CD4-positive, alpha-beta T cell treated with Interleukin-6 at 100 ng/mL for 8 hours (primary cell): ENCODE data around the gene KRT35.

Source experiments
- DNase-seq: peaks from one replicate; pipeline ENCODE4 v3.0.0-alpha.2; 2020; ENCODE audit warnings: mixed read lengths, low spot score

KRT35 gene

GRCh38 chr17:41481036-41481435 lies at the start of gene KRT35:
KRT35 (minus strand) TSS chr17:41481151; CDS start chr17:41481097, 54 bp downstream.
- DNase-seq: no peak

DNA sequence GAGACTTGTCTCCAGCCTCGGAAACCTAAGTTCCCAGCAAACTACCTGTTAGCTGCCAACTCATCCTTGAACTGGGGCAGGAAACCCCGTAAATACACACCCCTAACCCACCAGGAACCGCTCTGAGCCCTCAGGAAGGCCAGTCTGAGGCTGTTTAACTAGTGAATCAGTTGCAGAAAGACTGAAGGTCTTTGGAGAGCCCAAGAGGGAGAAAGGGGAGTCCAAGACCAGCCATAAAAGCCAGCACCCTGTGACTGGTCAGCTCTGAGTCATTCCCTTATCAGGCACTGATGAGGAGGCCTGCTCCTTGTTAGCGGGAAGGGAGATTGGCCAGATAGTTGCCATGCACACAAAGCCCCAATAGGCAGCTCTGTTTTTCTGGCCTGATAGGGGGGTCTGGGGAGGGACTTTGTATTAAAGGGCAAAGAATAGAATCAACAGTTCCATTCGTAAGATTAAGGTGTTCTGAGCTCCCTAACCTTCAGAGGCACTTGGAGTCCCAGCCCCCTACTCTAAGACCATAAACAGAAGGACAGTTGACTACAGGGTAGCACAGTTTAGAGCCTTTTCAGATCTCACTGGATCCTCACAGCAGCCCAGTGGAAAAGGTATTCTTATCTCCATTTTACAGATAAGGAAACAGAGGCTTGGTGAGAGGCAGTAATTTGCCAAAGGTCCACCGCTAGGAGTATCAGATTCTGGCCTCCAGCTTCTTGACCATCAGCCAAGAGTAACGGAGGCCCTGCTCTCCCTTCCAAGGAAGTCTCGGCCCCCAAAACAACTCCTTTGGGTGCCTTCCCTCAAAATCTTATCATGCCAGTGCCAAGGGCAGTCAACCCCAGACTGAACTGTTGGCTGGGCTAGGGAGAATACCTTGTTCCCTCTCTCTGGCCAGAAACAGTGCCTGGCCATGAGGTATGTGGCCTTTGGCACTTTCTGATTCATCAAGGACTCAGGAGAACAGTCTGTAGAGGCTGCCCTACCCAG lies 49.4 kb upstream of the KRT35 start:
- no peak for DNase-seq

DNA sequence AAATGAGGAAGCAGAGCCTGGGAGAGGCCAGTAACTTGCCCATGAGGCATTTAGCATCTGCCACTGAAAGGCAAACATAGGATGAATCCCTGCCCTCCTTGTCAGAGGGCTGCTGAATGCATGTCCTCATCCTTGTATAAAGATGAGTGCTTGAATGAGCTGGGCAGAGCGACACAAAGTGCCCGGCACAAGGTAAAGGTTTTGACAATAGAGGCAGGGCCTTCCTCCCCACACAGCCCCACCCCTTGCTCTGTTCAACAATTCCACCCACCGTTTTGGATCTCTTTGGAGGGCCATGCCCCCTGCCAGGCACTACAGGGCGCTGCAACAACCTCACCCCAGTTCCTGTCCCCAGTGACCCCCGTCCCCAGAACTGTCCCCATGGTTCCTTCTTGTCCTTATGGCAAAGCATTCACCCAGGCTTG lies 48.6 kb upstream of the KRT35 start:
- DNase-seq: no peak

DNA sequence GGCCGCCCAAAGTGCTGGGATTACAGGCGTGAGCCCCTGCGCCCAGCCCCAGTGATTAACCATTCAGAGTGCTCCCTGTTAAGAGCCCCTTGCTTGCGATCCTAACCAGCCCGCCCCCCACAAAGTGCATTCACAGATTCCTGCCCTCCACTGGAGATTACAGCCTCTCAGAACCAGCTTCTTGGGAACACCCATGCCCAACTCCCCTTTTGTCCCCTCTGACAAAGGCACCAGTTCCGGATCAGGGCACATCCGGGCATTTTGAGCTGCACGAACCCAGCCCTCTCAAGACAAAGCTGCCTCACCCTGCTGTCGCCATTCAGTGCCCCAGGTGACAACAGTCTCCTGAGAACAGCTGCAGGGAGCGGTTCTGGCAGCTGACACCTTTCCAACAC lies 48.0 kb upstream of the KRT35 start:
- no peak for DNase-seq

GRCh38 chr17:41527063-41528023 lies 46.4 kb upstream of the KRT35 start:
- DNase-seq: no peak

GRCh38 chr17:41524261-41524660 lies 43.3 kb upstream of the KRT35 start:
- no peak for DNase-seq

DNA sequence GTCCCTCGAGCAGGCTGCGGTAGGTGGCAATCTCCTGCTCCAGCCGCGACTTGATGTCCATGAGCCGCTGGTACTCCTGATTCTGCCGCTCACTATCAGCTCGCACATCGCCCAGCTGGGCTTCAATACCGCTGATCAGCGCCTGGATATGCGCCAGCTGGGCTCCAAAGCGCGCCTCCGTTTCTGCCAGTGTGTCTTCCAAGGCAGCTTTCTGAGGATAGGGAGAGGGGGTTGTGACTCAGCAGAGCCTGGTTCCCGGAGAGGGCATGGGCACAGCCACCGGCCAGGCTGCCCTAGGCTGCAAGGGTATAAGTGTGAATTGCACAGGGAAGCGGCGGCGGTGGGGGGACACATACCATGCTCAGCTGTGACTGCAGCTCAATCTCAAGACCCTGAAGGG lies 42.8 kb upstream of the KRT35 start:
- no peak for DNase-seq

DNA sequence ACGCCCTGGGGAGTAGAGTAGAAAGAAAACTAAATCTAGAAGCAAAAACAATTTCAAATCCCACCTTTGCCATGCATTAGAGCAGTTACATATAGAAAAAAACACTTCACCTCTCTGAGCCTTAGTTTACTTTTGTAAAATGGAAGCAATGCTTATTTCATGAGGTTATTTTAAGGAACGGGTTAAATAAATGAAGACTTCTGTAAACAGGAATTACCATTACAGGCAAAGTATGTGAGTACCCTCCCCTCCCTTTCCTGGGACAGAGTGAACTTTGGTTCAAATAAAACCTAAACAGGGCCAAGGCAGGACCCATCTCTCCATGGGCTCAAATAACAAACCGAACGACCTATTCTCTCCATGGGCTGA lies 42.3 kb upstream of the KRT35 start:
- DNase-seq: no peak

DNA sequence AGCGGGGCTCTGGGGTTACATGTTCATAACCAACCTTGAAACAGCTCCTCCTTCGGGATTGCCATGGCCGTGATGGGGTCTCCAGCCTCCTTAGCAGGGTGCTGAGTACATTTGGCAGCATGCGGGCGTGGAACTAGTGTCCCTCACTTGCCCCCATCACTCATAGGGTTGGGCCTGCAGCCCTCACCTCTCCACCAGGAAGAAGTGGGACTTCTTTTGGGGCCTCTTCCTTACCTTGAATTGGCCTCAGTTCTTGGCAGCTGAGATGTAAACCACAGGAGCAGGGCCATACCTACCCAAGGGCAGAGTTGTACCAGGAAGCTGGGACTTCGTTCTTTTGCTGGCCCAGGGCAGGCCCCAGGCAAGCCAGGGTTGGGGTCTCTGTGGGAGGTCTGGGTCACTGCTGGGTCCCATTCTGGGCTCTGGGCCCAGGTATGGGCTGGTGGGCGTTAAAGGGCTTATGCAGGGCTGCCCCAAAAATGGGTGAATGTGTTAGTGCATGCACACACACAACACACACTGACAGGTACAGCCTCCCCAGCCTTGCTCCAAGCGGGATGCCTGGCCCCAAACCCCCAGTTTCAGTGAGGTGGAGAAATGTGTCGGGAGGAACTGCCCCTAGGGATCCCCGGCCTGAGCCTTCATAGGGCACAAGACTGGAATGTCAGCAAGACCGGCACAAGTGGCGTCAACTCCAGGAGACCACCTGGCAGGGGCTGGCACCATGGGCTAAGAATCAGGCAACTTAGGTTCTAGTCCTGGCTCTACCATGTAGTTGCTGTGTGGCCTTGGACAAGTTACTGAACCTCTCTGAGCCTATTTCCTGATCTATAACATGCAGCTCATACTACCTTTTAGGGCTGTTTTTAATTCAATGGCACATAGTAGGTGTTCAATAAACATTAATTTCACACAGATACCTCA lies 41.6 kb upstream of the KRT35 start:
- no peak for DNase-seq

GRCh38 chr17:41521574-41522261 lies 40.8 kb upstream of the KRT35 start:
- DNase-seq: no peak

- DNase-seq: no peak
Observed at GRCh38 chr17:41520821-41521521, 40.0 kb upstream of the KRT35 start.

DNA sequence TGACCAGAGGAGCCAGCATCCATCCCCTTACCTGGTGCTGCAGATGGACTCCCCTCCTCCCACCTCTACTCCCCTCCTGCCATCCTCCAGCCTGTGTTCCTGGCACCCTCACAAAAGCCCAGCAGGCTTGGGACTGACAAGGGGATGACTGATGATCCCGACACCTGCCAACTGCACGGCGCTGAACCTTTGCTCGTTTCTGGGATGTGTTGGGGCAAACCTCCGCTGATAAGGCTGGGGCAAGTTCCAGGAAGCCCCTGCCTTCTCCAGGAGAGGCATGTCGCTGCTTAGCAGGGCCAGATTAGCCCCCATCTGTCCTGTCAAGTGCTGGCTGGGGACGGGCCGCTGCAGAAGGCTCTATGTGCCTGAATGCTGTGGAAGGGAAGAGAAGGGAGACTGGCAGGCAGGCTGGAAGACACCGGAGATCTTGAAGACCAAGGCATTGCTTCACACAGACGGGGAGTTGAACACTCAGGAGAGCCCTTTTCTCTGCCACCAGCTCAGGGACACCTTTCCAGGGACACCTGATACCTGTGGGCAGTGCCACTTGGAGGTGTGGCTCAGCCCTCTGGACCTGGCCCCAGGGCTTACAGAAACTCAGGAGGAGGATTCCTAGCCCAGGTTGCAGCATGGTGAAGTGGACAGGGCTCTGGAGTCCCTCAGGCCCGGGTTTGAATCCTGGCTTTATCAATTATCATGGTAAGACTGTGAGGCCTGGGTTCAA lies 38.7 kb upstream of the KRT35 start:
- DNase-seq: no peak

- DNase-seq: no peak
Observed at GRCh38 chr17:41518789-41519449, 38.0 kb upstream of the KRT35 start, which contains the start of gene KRT15. KRT15 (minus strand) TSS chr17:41518890; CDS start chr17:41518827, 63 bp downstream.

DNA sequence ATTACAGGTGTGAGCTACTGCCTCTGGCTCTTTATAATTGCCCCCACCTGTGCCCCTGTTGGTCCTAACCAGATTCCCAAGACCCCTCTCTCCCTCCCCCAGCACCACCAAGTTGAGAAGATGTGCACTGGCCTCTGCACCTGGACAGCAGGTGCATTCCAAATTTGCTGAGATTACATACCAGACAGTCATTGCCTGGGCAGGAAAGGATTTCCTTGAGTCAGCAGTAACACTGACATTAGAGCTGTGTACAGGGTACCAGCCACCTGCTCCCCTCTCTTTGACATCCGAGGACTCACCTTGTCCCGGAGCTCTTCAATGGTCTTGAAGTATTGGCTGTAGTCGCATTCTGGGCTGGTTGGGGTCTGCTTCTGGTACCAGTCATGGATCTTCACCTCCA lies 37.1 kb upstream of the KRT35 start:
- no peak for DNase-seq

GRCh38 chr17:41516830-41517283 lies 35.9 kb upstream of the KRT35 start:
- DNase-seq: no peak

DNA sequence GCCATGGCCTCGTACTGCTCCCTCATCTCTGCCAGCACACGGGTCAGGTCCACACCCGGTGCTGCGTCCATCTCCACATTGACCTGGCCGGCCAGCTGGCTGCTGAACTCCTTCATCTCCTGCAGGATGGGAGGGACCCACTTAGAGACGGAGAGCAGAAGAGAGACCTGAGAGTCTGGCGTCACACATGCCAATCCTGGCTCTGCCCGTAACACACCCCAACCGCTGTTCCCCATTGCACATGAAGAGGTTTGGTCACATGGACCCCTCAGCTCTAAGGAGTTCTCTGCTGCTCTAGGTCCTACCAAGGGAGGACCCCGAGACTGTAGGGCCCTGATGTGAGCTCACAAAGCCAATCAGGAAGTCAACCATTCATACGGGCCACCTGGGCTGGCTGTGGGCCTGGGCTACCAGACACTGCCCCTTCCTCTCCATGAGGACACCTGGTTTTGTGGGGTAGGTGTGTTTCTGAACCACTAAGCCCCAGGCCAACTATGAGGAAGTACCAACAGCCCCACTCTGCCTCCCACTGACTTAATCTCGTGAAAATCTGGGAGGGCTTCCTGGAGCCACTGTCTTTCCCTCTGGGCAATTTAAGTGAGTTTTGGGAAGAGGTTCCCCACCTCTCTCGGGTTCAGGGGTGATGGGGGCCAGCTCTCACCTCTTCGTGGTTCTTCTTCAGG lies 35.3 kb upstream of the KRT35 start:
- DNase-seq: no peak

- DNase-seq: no peak
Observed at GRCh38 chr17:41513168-41513547, 32.2 kb upstream of the KRT35 start.

GRCh38 chr17:41512546-41513167 lies 31.7 kb upstream of the KRT35 start:
- no peak for DNase-seq
